GM18867 (cell line): ENCODE results near the gene LDLRAD1.
"Not testable (repeated sequence)": the region's sequence is repeated elsewhere in the genome, so short reads cannot be mapped to it uniquely, and the experiment has no call there.

ENCODE experiments used
- ATAC-seq: cut with Tn5 transposase; IDR thresholded peaks from one replicate; pipeline ENCODE4 v1.9.1; 2021; ENCODE audit warnings: mild to moderate bottlenecking, moderate library complexity; ENCODE audit not compliant: unreplicated experiment

LDLRAD1 gene

DNA sequence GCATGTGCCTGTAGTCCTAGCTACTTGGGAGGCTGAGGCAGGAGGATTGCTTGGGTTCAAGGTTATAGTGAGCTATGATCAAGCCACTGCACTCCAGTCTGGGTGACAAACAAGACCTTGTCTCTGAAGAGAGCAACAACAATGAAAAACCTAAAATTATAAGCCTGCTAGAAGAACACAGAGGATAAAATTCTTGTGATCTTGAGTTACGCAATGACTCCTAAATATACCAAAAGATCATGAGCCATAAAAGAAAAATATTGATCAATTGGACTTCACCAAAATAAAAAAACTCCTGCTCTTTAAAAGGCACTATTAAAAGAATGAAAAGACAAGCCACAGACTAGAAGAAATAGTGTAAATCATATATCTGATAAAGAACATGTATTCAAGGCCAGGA is 22.3 kb downstream of the LDLRAD1 start:
- ATAC-seq: no peak

- not testable (repeated sequence) for ATAC-seq
These were observed 23.5 kb downstream of the LDLRAD1 start for GRCh38 chr1:53994516-53994915.

DNA sequence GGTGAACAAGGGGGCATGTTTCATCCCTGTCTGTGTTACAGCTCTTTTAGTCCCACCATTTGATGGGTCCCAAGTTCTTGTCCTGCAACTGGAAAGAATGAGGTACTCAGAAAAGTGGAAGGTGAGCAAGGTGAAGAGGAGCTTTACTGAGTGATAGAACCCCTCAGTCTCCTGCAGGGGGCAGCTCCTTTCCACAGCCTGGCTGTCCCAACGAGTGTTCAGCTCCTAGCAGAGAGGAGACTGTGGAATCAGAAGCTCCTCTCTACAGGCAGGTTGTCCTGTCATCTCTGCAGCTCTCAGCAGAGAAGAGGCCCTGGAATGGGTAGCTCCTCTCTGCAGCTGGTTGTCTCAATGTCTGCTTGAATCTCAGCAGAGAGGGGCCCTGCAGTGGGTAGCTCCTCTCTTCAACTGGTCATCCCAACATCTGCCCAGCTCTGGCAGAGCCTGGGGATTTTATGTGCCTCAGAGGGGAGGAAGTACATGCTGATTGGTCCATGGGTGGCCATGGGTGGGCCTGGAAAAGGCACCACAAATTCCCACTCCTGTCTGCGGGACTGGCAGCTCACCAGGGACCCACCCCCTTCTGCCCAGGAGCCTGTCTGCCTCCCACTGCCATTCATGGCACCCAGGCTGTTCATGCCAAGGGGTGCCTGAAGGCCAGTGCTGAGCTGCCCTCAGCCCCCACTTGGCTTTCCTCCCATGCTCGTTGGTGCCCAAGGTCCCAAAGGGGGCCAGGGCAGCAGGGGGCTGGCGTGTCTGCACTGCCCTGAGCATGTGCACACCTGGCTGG is 25.7 kb downstream of the LDLRAD1 start:
- no peak for ATAC-seq

DNA sequence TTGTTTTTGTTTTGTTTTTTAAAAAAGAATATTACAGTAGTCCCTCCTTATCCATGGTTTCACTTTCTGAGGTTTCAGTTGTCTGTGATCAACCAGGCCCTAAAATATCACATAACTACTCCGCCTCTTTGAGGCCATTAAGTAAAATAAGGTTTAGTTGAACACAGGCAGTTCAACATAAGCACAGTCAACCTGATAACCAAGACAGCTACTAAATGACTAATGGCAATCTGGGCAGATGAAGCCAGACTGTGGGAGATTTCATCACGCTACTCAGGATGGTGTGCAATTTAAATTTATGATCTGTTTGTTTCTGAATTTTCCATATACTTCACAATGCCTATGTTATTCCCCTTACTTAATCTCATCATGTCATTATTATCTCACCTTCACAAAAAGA is 30.1 kb downstream of the LDLRAD1 start:
- no peak for ATAC-seq

DNA sequence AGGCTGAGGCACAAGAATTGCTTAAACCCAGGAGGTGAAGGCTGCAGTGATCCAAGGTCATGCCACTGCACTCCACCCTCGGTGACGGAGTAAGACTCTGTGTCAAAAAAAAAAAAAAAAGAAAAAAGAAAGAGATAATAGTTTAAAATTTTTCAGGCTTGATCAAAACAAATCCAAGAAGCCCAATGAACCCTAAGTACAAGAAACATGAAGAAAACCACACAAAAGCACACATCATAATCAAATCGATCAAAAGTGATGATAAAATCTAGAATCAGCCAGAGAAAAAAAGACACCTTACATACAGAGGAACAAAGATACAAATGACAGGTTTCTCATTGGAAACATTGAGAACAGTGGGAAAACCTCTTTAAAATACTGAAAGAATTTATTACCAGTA is 31.5 kb downstream of the LDLRAD1 start:
- no peak for ATAC-seq

- ATAC-seq: no peak
These were observed 33.3 kb downstream of the LDLRAD1 start for GRCh38 chr1:53984726-53985125.

- ATAC-seq: no peak
These were observed 35.3 kb downstream of the LDLRAD1 start for GRCh38 chr1:53982763-53983104.

- no peak for ATAC-seq
These were observed 35.8 kb downstream of the LDLRAD1 start for GRCh38 chr1:53982034-53982762.

- ATAC-seq: no peak
These were observed 36.8 kb downstream of the LDLRAD1 start for GRCh38 chr1:53981220-53981619.

DNA sequence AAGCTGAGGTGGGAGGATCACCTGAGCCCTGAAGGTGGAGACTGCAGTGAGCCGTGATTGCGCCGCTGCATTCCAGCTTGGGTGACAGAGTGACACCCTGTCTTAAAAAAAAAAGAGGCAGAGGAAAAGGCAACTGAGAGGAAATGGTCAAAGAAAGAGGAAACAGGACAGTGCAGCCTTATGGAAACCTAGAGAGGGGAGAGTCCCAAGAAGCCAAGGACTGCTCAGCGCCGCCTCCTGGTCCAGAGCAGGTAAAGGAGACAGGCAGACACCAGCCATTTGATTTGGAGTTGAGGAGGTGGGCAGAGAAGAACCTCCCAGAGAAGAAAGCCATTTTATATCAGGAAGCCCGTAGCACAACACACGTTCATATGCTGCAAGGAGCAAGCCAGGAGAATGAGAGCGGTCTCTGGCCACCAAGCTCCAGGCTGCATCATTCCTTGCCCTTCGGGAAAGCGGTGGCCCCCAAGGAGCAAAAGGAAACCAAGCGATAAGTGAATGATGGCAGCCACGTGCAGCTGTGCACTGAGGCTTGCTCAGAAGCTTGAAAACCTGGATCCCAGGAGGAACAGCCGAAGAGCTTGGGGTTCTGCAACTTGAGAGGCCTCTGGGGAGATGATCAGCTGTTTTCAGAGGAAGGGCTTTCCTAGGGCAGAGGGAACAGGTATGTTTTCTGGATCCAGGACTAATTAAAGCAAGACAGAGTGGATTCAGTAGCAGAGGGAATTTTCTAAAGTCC is 38.1 kb downstream of the LDLRAD1 start:
- no peak for ATAC-seq

- ATAC-seq: no peak
These were observed 42.1 kb downstream of the LDLRAD1 start for GRCh38 chr1:53975861-53976260.

DNA sequence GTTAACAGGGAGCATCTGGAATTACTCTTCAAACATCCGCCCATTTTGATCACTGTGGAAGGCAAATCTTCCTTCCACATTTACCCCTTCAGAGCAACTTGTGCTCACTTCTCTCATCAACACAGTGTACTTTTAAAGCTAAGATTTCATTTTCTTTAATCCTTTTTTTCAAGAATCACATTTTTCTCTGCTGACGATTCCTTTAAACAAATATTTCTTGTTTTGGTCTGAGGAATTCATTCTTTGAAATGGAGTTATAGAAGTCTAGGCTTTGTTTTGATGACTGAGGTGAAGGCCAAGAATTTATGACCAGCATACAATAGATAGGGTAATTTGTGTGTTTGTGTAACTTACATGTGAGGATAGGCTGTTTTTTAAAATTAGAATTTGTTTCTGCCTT is 46.3 kb downstream of the LDLRAD1 start:
- ATAC-seq: no peak

DNA sequence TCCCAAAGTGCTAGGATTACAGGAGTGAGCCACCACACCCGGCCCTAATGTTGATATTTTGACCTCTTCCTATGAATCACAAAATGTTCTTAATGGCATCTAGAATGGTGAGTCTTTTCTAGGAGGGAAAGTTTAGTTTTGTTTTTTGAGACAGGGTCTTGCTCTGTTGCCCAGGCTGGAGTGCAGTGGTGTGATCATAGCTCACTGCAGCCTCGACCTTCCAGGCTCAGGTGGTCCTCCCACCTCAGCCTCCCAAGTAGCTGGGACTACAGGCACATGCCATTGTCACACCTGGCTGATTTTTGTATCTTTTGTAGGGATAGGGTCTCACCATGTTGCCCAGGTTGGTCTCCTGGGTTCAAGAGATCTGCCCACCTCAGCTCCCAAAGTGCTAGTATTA is 48.7 kb downstream of the LDLRAD1 start:
- ATAC-seq: not testable (repeated sequence)

DNA sequence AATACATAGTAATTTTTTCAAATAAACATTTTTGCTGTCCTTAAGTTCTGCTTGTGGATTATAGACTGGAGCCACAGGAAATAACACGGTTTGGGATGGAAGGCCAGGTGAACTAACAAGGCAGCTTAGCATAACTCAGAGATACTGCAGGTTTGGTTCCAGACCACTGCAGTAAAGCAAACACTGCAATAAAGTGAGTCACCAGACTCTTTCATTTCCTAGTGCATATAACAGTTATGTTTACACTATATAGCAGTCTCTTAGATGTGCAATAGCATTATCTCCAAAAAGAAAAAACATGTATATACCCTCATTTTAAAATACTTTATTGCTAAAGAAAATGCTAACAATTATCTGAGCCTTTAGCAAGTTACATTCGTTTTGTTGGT is 49.9 kb downstream of the LDLRAD1 start:
- no peak for ATAC-seq

GRCh38 chr1:53967409-53968124 is 50.4 kb downstream of the LDLRAD1 start:
- no peak for ATAC-seq

GRCh38 chr1:53966794-53967193 is 51.2 kb downstream of the LDLRAD1 start:
- ATAC-seq: no peak

- no peak for ATAC-seq
These were observed 53.9 kb downstream of the LDLRAD1 start for GRCh38 chr1:53964109-53964508.

- no peak for ATAC-seq
These were observed 54.5 kb downstream of the LDLRAD1 start for GRCh38 chr1:53963460-53963859.

DNA sequence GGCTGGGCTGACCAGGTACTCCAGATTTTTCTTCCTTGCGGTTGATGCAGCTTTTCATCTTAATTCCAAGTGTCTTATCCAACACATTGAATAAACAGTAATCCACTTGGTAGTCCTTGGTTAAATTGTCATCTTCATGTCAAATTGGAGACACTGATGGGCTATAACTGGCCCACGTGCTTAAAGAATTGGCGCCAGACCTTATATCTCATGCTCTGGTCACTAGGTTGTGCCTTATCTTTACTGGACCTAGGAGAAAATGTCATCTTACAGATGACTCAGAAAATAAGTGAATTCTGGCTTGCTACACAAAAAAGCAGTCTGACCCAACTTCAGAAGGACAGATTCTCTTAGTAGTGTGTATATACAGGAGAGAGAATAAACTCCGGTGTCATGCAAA is 55.6 kb downstream of the LDLRAD1 start:
- no peak for ATAC-seq

GRCh38 chr1:53959664-53960250 is 58.2 kb downstream of the LDLRAD1 start:
- ATAC-seq: no peak
